EL (cell line): ENCODE results near the gene MCF2L.

Experiments
- DNase-seq: peaks from one replicate; pipeline ENCODE4 v3.0.0-alpha.2; 2016

MCF2L gene

DNA sequence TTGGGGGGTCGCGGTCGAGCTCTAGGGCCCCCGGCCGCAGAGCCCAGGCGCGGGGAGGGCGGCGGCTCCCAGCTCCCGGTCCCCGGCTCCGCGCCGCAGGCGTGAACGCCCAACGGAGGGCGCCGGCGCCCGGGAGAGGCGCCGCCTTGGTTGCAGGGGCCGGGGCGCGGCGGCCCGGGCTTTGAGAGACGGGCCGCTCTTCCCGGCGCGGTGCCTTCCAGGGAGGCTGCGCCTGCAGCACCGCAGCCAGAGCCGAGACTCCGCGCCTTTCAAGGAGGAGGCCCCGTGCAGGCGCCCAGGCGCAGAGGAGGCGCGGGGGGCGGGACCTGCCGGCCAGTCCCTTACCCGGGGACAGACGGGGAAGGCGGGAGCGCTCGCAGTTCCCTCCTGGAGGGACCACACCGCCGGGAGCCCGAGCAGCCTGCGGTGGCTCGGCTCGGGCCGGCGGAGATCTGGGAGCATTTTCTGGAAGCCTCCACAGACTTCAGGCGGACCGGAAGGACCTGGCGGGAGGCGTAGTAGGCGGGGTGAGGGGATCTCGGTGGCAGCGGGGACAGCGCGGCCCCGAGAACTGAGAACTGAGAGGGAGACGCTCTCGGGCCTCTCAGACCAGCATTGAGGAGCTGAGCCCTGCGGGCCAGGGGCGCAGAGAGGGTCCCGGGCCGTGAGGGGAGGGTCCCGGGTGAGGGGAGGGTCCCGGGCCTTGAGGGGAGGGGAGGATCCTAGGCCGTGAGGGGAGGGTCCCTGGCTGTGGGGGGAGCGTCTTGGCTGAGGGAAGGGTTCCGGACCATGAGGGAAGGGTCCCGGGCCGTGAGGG is 25.5 kb upstream of the MCF2L start:
- peak; percentile 43 for DNase-seq

- no peak for DNase-seq
These were observed 21.2 kb upstream of the MCF2L start for GRCh38 chr13:112947796-112948195.

- no peak for DNase-seq
These were observed 17.2 kb upstream of the MCF2L start for GRCh38 chr13:112951674-112952371.

DNA sequence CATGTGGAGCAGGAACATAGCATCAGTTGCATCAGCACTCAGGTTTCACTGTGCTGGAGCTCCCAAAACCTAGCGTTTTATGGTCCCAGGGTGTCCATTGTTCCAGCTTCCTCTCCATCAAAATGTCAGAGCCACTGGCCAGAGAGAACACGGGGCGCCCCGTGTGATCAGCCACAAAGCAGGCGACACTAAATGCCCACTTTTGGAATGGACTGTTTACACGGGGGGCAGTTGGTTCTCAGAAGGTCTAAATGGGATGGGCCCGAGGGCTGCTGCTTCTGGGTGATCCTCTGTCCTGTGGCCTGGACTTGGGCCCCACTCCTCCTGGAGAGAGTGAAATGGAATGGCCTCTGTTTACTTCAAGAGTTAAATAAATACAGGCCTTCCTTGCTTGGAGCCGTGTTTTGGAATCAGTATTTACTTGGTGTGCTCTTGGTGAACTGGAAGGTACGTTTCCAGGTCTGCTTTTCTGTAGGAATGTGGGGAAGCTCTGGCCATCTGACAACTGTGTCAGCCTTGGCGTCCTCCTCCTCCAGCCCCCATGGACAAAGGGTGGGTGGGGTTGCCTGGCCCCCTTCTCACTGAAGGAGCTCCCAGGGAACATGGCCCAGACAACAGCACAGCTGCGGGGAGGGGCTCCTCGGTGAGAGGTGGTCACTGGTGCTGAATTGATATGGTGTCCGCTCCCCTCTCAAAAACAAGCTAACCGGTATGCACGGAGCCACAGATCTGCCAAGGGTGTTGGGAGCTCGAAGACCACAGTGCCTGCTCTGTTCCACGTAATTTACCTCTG is 16.1 kb upstream of the MCF2L start:
- DNase-seq = no peak

DNA sequence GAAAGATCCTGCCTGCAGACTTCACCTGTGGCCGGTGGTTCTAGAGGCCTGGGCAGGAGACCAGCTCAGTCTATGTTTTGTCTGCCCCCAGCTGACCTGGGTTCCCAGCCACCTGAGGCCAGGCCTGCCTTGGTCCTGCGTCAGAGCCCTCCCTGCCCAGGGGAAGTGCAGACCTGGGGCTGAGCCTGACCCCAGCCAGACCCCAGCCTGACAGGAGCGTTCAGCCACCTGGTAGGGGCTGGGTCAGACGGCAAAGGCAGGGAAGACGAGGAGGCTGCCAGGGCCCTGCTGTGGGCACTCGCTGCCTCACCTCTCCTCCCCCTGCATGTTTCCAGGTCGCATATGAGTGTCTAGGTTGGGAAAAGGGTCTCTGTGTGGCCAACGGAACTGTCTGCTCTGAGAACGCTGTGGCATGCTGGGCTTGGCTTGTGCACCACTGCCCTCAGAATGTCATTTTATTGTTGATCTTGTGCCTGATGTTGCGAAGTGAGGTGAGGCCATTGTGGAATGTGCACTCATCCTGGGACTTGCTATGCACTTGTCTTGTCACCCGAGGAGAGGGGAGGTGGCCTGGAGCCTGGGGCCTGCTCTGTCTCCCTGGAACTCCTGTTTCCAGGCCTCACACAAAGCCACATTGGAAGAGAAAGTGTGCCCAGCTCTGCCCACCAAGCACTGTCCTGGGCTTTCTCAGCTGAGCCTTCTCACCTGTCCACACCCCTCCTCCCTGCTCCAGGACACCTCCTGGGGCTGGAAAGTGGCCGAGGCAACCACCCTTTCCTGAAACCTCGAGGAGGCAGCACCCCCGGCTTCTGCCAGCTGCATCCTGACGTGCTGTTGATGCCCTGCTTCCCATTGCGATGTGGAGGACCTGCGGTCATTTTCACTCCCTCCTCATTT is 15.2 kb upstream of the MCF2L start:
- DNase-seq = no peak

DNA sequence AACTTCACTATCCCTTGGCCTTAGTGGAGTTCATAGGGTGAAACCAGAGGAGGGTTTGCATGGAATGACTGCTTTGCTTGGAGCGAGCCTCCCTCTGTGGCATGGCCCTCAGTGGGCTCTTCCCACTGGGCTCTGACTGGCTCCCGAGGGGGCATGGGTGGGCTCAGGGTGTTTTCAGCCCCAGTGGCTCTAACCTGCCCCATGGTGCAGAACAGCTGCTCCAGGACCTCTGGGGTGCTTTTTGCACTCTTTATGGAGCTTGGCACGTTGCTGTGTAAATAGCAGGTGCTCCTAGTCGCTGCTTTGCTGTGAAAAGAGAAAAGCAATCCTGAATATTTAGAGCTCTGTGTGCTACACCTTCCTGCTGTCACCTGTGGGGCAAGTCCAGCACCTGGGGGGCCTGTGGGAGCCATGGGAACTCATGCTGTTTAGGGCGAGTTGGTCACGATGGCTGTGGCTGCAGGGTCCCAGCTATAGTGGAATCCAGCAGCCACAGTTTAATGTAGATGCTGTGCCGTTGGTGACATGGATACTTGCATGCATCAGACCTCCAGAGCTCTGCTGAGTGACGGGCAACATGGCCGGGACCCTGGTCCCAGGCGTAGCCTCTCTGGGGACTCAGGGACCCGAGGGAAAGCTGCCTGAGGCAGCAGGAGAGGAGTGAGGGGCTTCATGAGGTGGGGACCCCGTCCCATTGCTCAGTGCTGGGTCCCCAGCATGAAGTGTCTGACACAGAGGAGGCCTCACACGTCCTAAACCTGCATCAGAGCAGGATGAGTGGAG is 14.3 kb upstream of the MCF2L start:
- no peak for DNase-seq

- DNase-seq = no peak
These were observed 13.6 kb upstream of the MCF2L start for GRCh38 chr13:112955271-112955937.

GRCh38 chr13:112955956-112956355 is 13.1 kb upstream of the MCF2L start:
- DNase-seq = no peak

- no peak for DNase-seq
These were observed 12.3 kb upstream of the MCF2L start for GRCh38 chr13:112956571-112957294.

- DNase-seq = no peak
These were observed 11.7 kb upstream of the MCF2L start for GRCh38 chr13:112957295-112957677.

DNA sequence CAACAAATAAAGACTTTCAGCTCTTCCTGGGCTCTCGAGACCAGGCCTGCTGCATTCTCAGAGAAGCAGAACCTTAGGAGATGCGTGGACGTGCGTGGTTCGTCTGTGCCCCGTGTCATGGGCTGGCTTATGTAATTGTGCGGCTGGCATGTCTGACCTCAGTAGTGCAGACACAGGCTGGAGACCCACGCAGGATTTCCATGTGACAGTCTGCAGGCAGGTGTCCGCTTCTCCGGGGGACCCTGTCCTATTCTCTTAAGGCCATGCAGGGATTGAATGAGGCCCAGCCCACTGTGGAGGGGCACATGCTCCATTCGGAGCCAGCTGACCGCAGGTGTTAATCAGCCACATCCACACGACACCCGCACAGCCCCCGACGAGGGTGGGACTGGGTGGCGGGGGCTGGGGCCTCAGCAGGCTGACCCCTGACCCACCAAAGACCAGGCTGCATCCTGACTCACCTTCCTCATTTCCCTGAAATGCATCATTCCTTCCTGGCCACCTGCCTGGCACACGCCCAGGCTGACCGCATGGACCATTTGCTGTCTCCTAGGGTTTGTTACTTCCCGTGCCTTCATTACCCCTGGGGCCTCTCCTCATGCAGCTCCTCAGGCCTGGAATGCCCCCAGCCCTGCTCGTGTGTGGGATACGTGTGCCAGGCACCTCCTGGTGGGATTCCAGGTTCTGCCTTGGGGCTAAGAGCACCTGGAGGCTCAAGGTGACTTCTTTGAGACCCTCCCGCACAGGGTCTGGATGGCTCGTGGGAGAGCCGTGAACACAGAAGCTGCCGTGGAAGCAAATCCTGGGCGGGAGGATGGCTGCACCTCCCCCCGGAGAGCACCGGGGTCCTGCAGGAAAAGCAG is 10.7 kb upstream of the MCF2L start:
- no peak for DNase-seq

DNA sequence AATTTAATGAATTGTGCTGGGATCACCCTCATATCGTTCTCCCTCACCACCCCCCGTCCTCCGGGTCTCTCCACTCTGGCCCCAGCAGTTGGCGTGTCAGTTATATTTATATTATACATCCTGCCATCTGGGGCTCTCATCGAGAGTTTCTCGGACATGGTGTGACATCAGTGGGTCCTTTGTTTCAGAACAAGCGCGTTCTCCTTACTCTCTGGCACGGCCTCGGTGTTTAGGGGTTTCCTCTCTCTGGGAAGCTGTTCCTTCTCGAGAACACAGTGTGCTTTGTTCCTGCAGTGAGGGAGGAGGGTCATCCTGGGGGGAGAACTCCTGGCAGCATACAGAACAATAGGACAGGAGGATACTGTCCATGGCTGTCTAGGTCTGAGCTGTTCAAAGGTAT is 9.8 kb upstream of the MCF2L start:
- DNase-seq = no peak

- no peak for DNase-seq
These were observed 9.1 kb upstream of the MCF2L start for GRCh38 chr13:112959701-112960542.

DNA sequence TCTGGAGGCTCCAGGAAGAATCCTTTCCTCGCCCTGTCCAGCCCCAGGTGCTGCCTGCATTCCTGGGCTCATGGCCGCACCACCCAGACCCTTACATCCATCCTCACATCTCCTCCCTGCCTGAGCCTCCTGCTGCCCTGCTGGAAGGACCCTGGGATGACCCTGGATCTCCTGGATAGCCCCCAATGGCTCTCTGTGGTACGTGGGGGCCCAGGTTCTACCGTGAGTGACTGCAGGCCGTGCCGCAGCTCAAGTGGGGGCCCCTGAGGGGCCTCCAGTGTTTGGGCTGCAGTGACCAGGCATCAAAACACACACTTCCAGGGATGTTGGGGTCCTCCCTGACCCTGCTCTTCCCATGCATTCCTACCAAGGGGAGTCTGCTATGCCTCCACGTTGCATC is 8.3 kb upstream of the MCF2L start:
- DNase-seq = no peak

GRCh38 chr13:112961457-112962369 is 7.3 kb upstream of the MCF2L start:
- DNase-seq = no peak

DNA sequence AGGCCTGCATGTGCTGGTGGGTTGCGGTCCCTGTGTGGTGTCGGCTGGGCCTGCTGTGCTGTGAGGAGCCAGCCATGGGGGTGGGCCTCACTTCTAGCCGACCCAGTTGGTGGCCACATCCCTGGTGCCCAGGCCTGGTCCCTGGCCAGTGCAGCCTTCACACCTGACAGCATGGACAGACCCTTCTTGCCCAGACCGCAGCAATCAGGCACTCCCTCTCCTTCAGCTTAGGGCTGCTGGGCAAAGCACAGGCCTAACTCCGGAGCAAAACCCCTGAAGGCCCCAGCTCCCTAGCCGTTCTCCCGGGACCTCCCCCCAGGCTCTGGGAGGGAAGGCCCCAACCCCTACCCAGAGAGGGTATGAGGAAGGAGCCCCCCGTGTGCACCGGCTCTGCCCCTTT is 6.6 kb upstream of the MCF2L start:
- DNase-seq = no peak

DNA sequence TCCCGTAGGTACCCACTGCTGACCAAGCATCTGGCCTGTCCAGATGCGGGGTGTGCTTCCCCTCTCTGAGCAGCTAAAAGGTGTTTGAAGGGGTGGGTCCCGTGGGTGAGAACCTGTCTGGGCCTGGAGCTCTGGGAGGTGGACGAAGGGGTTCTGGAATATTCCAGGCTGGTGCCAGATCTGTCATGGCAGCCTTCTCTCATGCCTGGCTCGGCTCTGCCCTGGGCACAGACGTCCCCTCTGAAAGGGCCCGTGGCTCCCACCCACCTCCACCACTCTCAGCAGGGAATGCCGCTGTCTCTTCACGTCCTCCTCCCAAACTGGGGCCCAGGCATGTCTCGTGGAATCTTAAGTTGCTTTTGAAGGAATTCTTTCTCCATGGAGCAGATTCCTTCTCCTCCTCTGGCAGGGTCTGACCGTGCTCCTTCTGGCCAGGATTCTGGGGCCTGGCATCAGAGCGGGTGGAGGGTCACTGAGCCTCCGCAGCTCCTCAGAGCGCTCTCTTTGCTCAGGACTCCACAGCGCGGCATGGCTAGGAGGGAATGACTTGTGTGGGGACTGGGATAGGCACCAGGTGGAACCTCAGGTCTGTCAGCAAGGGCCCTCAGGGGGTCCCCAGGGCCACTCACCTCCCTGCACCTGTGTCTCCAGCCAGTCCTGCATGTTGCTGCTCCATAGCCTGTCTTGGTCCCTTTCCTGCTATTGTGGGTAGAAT is 5.9 kb upstream of the MCF2L start:
- DNase-seq = no peak
